HG03159 (cell line): ENCODE data around the gene DNAI7.

ENCODE experiments used
- ATAC-seq: cut with Tn5 transposase; IDR thresholded peaks from one replicate; pipeline ENCODE4 v1.9.1; 2021; ENCODE audit warnings: mild to moderate bottlenecking, moderate library complexity; ENCODE audit not compliant: unreplicated experiment

The DNAI7 gene

GRCh38 chr12:25195056-25195971 lies at the start of gene DNAI7, which contains the start of gene ETFRF1:
Gene DNAI7 (minus strand): TSS chr12:25195160. CDS start chr12:25195078, 82 bp downstream.
Gene ETFRF1 (plus strand): TSS chr12:25195237. CDS start chr12:25203957, 8,720 bp downstream.
- peak; percentile 94 for ATAC-seq

GRCh38 chr12:25243680-25243990 lies 48.7 kb upstream of the DNAI7 start:
- ATAC-seq = no peak

- ATAC-seq = no peak
Observed at GRCh38 chr12:25242981-25243679, 48.2 kb upstream of the DNAI7 start.

GRCh38 chr12:25241167-25242020 lies 46.4 kb upstream of the DNAI7 start:
- ATAC-seq = no peak

GRCh38 chr12:25236626-25237025 lies 41.7 kb upstream of the DNAI7 start:
- no peak for ATAC-seq

- ATAC-seq = no peak
Observed at GRCh38 chr12:25236190-25236589, 41.2 kb upstream of the DNAI7 start.

GRCh38 chr12:25213338-25213737 lies 18.4 kb upstream of the DNAI7 start:
- no peak for ATAC-seq

- no peak for ATAC-seq
Observed at GRCh38 chr12:25208554-25208953, 13.6 kb upstream of the DNAI7 start.

- no peak for ATAC-seq
Observed at GRCh38 chr12:25207846-25208245, 12.9 kb upstream of the DNAI7 start.

GRCh38 chr12:25207411-25207810 lies 12.5 kb upstream of the DNAI7 start:
- no peak for ATAC-seq

GRCh38 chr12:25202137-25202536 lies 7.2 kb upstream of the DNAI7 start:
- no peak for ATAC-seq

- ATAC-seq = no peak
Observed at GRCh38 chr12:25200703-25201102, 5.7 kb upstream of the DNAI7 start.

GRCh38 chr12:25197608-25198007 lies 2.6 kb upstream of the DNAI7 start:
- ATAC-seq = no peak

- no peak for ATAC-seq
Observed at GRCh38 chr12:25194722-25195055, 271 bp downstream of the DNAI7 start.

GRCh38 chr12:25194214-25194613 lies 746 bp downstream of the DNAI7 start:
- no peak for ATAC-seq

GRCh38 chr12:25190793-25191192 lies 4.2 kb downstream of the DNAI7 start:
- ATAC-seq = no peak

- no peak for ATAC-seq
Observed at GRCh38 chr12:25189656-25190055, 5.3 kb downstream of the DNAI7 start.

GRCh38 chr12:25187781-25188180 lies 7.2 kb downstream of the DNAI7 start:
- ATAC-seq = no peak

GRCh38 chr12:25186788-25187402 lies 8.1 kb downstream of the DNAI7 start:
- peak; percentile 84 for ATAC-seq

GRCh38 chr12:25186038-25186787 lies 8.7 kb downstream of the DNAI7 start:
- ATAC-seq = peak; percentile 50
